OCI-LY3 (cell line): ENCODE results near the gene FAM135A.

ENCODE experiments used
- CTCF ChIP-seq: fragments of 200-600, 300-600 bp; sonication (generic); IDR thresholded peaks from 2 replicates; pipeline ENCODE4 v1.5.1; 2014; ENCODE audit warnings: antibody characterized with exemption, low read length, low read depth
- EZH2phosphoT487 ChIP-seq: fragments of 200-600 bp; shearing (Covaris generic); IDR thresholded peaks from 2 replicates; pipeline ENCODE4 v1.6.1; 2018; ENCODE audit warnings: antibody characterized with exemption, mixed run types, low read depth

GRCh38 chr6:70520575-70520974, 107.3 kb downstream of the FAM135A start:
- TF ChIP-seq CTCF (peak; percentile 67), EZH2phosphoT487 (no peak)
